K562 (cell line): Measurements from ENCODE around the gene MAD2L1BP. TPM values are rescaled to one million over a fixed set of nuclear protein-coding genes. Genes with fewer than 3 reads are reported as not detected.

Source experiments
- ARID4B ChIP-seq: sonication (generic); formaldehyde crosslinking; IDR thresholded peaks from 2 replicates; pipeline ENCODE4 v1.8.0; 2022; ENCODE audit warnings: mild to moderate bottlenecking, missing genetic modification reagents
- CC2D1A ChIP-seq: fragments of 450-650 bp; IDR thresholded peaks from 2 replicates; pipeline ENCODE4 v1.6.1; 2017; ENCODE audit warnings: mild to moderate bottlenecking
- COPS2 ChIP-seq: fragments of 450-650 bp; conservative IDR thresholded peaks from 2 replicates; pipeline ENCODE4 v1.6.1; 2016; ENCODE audit warnings: mild to moderate bottlenecking, moderate library complexity
- CREM ChIP-seq: IDR thresholded peaks from 2 replicates; pipeline ENCODE4 v1.6.1; 2014; ENCODE audit warnings: antibody characterized with exemption, low read depth
- CUX1 ChIP-seq: fragments of 200-800 bp; sonication (Bioruptor generic); IDR thresholded peaks from 2 replicates; pipeline ENCODE4 v1.6.1; 2016; ENCODE audit warnings: missing genetic modification characterization, missing compliant biosample characterization
- MTF1 ChIP-seq: fragments of 250-450 bp; sonication (Bioruptor Pico); IDR thresholded peaks from 2 replicates; pipeline ENCODE4 v1.9.0; 2021; ENCODE audit warnings: moderate library complexity, mild to moderate bottlenecking, inconsistent platforms, borderline replicate concordance
- NR0B1 ChIP-seq: fragments of 450-650 bp; IDR thresholded peaks from one replicate; pipeline ENCODE4 v1.6.1; 2018; ENCODE audit warnings: mild to moderate bottlenecking, moderate library complexity; ENCODE audit not compliant: partially characterized antibody
- SIRT6 ChIP-seq: IDR thresholded peaks from one replicate; pipeline ENCODE4 v1.6.1; 2012; ENCODE audit warnings: low read depth, mild to moderate bottlenecking, control low read depth, inconsistent platforms, low read length, moderate library complexity
- THRA ChIP-seq: fragments of 450-650 bp; IDR thresholded peaks from 2 replicates; pipeline ENCODE4 v1.6.1; 2017; ENCODE audit warnings: mild to moderate bottlenecking, moderate library complexity
- U2AF1 ChIP-seq: fragments of 200-400 bp; formaldehyde crosslinking; optimal IDR thresholded peaks from 2 replicates; pipeline ENCODE3; 2017; ENCODE audit warnings: mild to moderate bottlenecking, low read depth, low read length, moderate library complexity
- ZNF124 ChIP-seq: sonication (generic); formaldehyde crosslinking; IDR thresholded peaks from 2 replicates; pipeline ENCODE4 v1.8.1; 2022; ENCODE audit warnings: missing genetic modification reagents
- ZNF507 ChIP-seq: conservative IDR thresholded peaks from 2 replicates; pipeline ENCODE4 v1.6.1; 2017; ENCODE audit warnings: missing genetic modification characterization, missing compliant biosample characterization
- ZNF511 ChIP-seq: sonication (generic); formaldehyde crosslinking; IDR thresholded peaks from 2 replicates; pipeline ENCODE4 v1.8.0; 2022; ENCODE audit warnings: mild to moderate bottlenecking, missing genetic modification reagents
- polyA plus RNA-seq, 8 experiments: library from polyadenylated mRNA; depleted of rRNA in 4 of 8; stranded (reverse) in 5 of 8; unstranded in 3 of 8; fragments of >200 nt; fragmentation: Nextera tagmentation in 2 of 8; fragmentation: Illumina TruSeq in 1 of 8; extraction: Ambion mirVana in 2 of 8; extraction: Trizol in 1 of 8; gene quantifications; 2 replicates each; pipeline versions ENCODE4 v1.2.1 to v1.2.3, GENCODE V29; 2011 to 2014; ENCODE audit warnings: inconsistent platforms in 1 of 8, missing spikeins in 1 of 8
- total RNA-seq, 7 experiments: library from RNA; depleted of rRNA in 6 of 7; stranded (reverse); fragments of >200 nt in 6 of 7; fragmentation: Illumina TruSeq in 2 of 7; extraction: Trizol in 2 of 7; gene quantifications; 2 replicates each; pipeline versions ENCODE4 v1.2.1 to v1.2.3, GENCODE V29; 2011 to 2021; ENCODE audit warnings: low replicate concordance in 1 of 7

Gene MAD2L1BP
- total and polyA plus RNA-seq, 9 of the 15 experiments (the other 6 are each of a cell fraction or from before 2014, with no cell fraction given): 69.7 to 321 (median 111) TPM

- TF ChIP-seq NR0B1 (no peak), SIRT6 (no peak), CREM (peak; percentile 87), ZNF511 (CRISPR knock-in tag) (peak; percentile 75; the same call in 1 of the 2 replicates), MTF1 (CRISPR knock-in tag) (no peak), ARID4B (CRISPR knock-in tag) (peak; percentile 55), CC2D1A (no peak), ZNF507 (no peak), CUX1 (CRISPR knock-in tag) (no peak), U2AF1 (no peak), COPS2 (no peak), ZNF124 (no peak), THRA (no peak)
Measured at GRCh38 chr6:43635387-43636307, at the start of gene MAD2L1BP (continued).
